HepG2 (cell line): Measurements from ENCODE around the gene TNFSF13. TPM values are rescaled to one million over a fixed set of nuclear protein-coding genes. Genes with fewer than 3 reads are reported as not detected.

ENCODE experiments used
- BCL6 ChIP-seq: IDR thresholded peaks from 2 replicates; pipeline ENCODE4 v1.6.1; 2016; ENCODE audit warnings: missing genetic modification reagents, missing compliant biosample characterization
- BCLAF1 ChIP-seq: fragments of 450-650 bp; IDR thresholded peaks from 2 replicates; pipeline ENCODE4 v1.6.1; 2017; ENCODE audit warnings: mild to moderate bottlenecking
- CENPBD1 ChIP-seq: sonication (generic); formaldehyde crosslinking; IDR thresholded peaks from 2 replicates; pipeline ENCODE4 v1.8.0; 2022; ENCODE audit warnings: missing genetic modification reagents, low read depth, mild to moderate bottlenecking, borderline replicate concordance
- CREB3 ChIP-seq: sonication (generic); formaldehyde crosslinking; IDR thresholded peaks from 2 replicates; pipeline ENCODE4 v1.5.0; 2020; ENCODE audit warnings: missing genetic modification reagents
- GTF3A ChIP-seq: sonication (generic); formaldehyde crosslinking; conservative IDR thresholded peaks from 2 replicates; pipeline ENCODE4 v1.4.0; 2020; ENCODE audit warnings: mild to moderate bottlenecking, missing genetic modification reagents
- HNF1A ChIP-seq, 2 experiments: sonication (generic) in 1 of 2; formaldehyde crosslinking in 1 of 2; IDR thresholded peaks; 2 replicates each; pipeline versions ENCODE4 v1.4.0 to v1.6.1; 2016 to 2020; ENCODE audit warnings: borderline replicate concordance in 1 of 2, low read depth in 1 of 2, mild to moderate bottlenecking in 1 of 2, missing genetic modification reagents in 1 of 2
- KDM2A ChIP-seq: sonication (generic); formaldehyde crosslinking; IDR thresholded peaks from 2 replicates; pipeline ENCODE4 v1.4.0; 2020; ENCODE audit warnings: low read depth, missing genetic modification reagents, borderline replicate concordance
- KLF16 ChIP-seq, 2 experiments: sonication (generic) in 1 of 2; formaldehyde crosslinking in 1 of 2; IDR thresholded peaks; 2 replicates each; pipeline versions ENCODE4 v1.6.1 to v1.8.0; 2016 to 2023; ENCODE audit warnings: missing genetic modification reagents in 2 of 2, missing compliant biosample characterization in 1 of 2
- MBD4 ChIP-seq: IDR thresholded peaks from 2 replicates; pipeline ENCODE4 v1.6.1; 2012; ENCODE audit warnings: low read length, inconsistent platforms, borderline replicate concordance
- PBX3 ChIP-seq: sonication (generic); formaldehyde crosslinking; IDR thresholded peaks from 2 replicates; pipeline ENCODE4 v1.8.1; 2023; ENCODE audit warnings: missing genetic modification reagents, inconsistent platforms, borderline replicate concordance
- PHB2 ChIP-seq: fragments of 450-650 bp; IDR thresholded peaks from 2 replicates; pipeline ENCODE4 v1.6.1; 2018; ENCODE audit not compliant: partially characterized antibody
- PLSCR1 ChIP-seq: sonication (generic); formaldehyde crosslinking; IDR thresholded peaks from 2 replicates; pipeline ENCODE4 v1.5.0; 2020; ENCODE audit warnings: missing genetic modification reagents, mild to moderate bottlenecking, borderline replicate concordance
- SATB2 ChIP-seq: sonication (generic); formaldehyde crosslinking; IDR thresholded peaks from 2 replicates; pipeline ENCODE4 v1.5.0; 2020; ENCODE audit warnings: missing genetic modification reagents
- XRCC5 ChIP-seq: fragments of 200-400 bp; formaldehyde crosslinking; optimal IDR thresholded peaks from 2 replicates; pipeline ENCODE3; 2017; ENCODE audit warnings: mild to moderate bottlenecking, low read length
- ZFP37 ChIP-seq: sonication (generic); formaldehyde crosslinking; IDR thresholded peaks from 2 replicates; pipeline ENCODE4 v1.4.0; 2020; ENCODE audit warnings: missing genetic modification reagents, borderline replicate concordance
- ZFX ChIP-seq: sonication (generic); formaldehyde crosslinking; IDR thresholded peaks from 2 replicates; pipeline ENCODE4 v1.4.0; 2020; ENCODE audit warnings: mild to moderate bottlenecking, low read depth, missing genetic modification reagents, moderate library complexity
- ZMYM2 ChIP-seq: sonication (generic); formaldehyde crosslinking; IDR thresholded peaks from 2 replicates; pipeline ENCODE4 v1.8.0; 2022; ENCODE audit warnings: mild to moderate bottlenecking, missing genetic modification reagents
- ZNF850 ChIP-seq: sonication (generic); formaldehyde crosslinking; conservative IDR thresholded peaks from 2 replicates; pipeline ENCODE4 v1.9.0; 2021; ENCODE audit warnings: mild to moderate bottlenecking, missing genetic modification reagents
- polyA plus RNA-seq, 8 experiments: library from polyadenylated mRNA; depleted of rRNA in 3 of 8; stranded (reverse) in 7 of 8; unstranded in 1 of 8; fragments of >200 nt; fragmentation: Illumina TruSeq in 4 of 8; extraction: Trizol in 4 of 8; gene quantifications; 2 replicates each; pipeline versions ENCODE4 v1.2.1 to v1.2.3, GENCODE V29; 2011 to 2016; ENCODE audit warnings: low read depth in 4 of 8, missing spikeins in 1 of 8, mixed read lengths in 1 of 8; ENCODE audit not compliant: insufficient read depth in 1 of 8
- total RNA-seq, 5 experiments: library from RNA; depleted of rRNA; stranded (reverse); fragments of >200 nt; fragmentation: Illumina TruSeq; extraction: Trizol; gene quantifications; 2 replicates each; pipeline ENCODE4 v1.2.3, GENCODE V29; 2016; ENCODE audit warnings: low read depth in 1 of 5

The TNFSF13 gene
- total and polyA plus RNA-seq, 2 of the 13 experiments (the other 11 are each of a cell fraction or from before 2014, with no cell fraction given), result 2.5 to 3.3 TPM

GRCh38 chr17:7557147-7557764 is 1.3 kb upstream of the TNFSF13 start (continued):
- TF ChIP-seq PLSCR1 (CRISPR knock-in tag) (no peak), XRCC5 (peak; percentile 36), CENPBD1 (CRISPR knock-in tag) (no peak), SATB2 (no peak), KLF16 (CRISPR knock-in tag; IDR thresholded peaks at IDR 0.05) (no peak), ZFX (CRISPR knock-in tag) (peak; percentile 25; the same call in 1 of the 2 replicates), BCLAF1 (no peak), GTF3A (CRISPR knock-in tag) (no peak), KDM2A (no peak), HNF1A (IDR thresholded peaks at IDR 0.05; ENCODE audit: low read depth) (no peak), HNF1A (CRISPR knock-in tag; IDR thresholded peaks at IDR 0.05; ENCODE audit: borderline replicate concordance) (no peak), MBD4 (no peak), PHB2 (no peak), ZMYM2 (CRISPR knock-in tag) (no peak), BCL6 (no peak), ZNF850 (CRISPR knock-in tag) (no peak), CREB3 (CRISPR knock-in tag) (no peak), PBX3 (CRISPR knock-in tag) (no peak), ZFP37 (CRISPR knock-in tag) (no peak)
